ENCODE results near the gene TRAK1.
"Not testable (repeated sequence)": the region's sequence is repeated elsewhere in the genome, so short reads cannot be mapped to it uniquely, and the experiment has no call there.

The TRAK1 gene

DNA sequence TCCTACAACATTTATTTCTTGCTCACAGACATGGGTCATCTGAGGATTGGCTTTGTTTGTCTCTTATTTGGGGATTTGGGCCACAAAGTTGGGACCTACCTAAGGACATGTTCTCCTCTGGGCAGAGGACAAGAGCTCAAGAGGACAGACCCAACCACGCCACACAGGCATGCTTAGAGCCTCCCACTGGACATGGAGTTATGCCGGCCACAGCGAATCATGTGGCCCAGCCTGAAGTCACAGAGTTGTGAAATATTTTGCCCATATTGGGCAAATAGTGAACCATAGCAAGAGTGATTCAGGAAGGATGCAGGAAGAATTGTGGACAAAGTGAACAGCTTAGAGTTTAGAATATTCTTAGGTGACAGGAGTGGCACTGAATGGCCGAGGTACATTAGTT is 9.9 kb downstream of the TRAK1 start:
- Histone ChIP-seq H3K4me3 (ENCODE audit: low read length) (no peak overlapping the region), H3K9me2 (replicated peaks; ENCODE audit: insufficient read depth, low read length) (no peaks in the 10 kb centered on the region), H3K9ac (ENCODE audit: low read length) (no peak overlapping the region), H3K4me1 (ENCODE audit: low read length) (no peaks in the 10 kb centered on the region), H3F3A (ENCODE audit: insufficient read depth, low read length) (no peaks in the 10 kb centered on the region), H3K4me2 (ENCODE audit: low read depth, low read length) (no peak overlapping the region), H3K36me3 (replicated peaks; ENCODE audit: insufficient read depth, low read length) (no peaks in the 10 kb centered on the region), H2AFZ (ENCODE audit: low read length) (no peak overlapping the region), H4K20me1 (ENCODE audit: insufficient read depth, low read length) (no peaks in the 10 kb centered on the region), H3K9me3 (replicated peaks; ENCODE audit: insufficient read depth, low read length) (no peaks in the 10 kb centered on the region), H3K27ac (ENCODE audit: low read length) (no peak overlapping the region), H3K27me3 (replicated peaks; ENCODE audit: insufficient read depth, low read length) (no peaks in the 10 kb centered on the region), H3K79me2 (ENCODE audit: low read length) (peaks cover 25% of the 10 kb centered on the region)
- TF ChIP-seq EZH2phosphoT487 (IDR thresholded peaks at IDR 0.05; ENCODE audit: low read length) (no peak), EZH2 (optimal IDR thresholded peaks at IDR 0.05; ENCODE audit: low read depth, low read length) (no peak)
- TF ChIP-seq, protein P1, sequence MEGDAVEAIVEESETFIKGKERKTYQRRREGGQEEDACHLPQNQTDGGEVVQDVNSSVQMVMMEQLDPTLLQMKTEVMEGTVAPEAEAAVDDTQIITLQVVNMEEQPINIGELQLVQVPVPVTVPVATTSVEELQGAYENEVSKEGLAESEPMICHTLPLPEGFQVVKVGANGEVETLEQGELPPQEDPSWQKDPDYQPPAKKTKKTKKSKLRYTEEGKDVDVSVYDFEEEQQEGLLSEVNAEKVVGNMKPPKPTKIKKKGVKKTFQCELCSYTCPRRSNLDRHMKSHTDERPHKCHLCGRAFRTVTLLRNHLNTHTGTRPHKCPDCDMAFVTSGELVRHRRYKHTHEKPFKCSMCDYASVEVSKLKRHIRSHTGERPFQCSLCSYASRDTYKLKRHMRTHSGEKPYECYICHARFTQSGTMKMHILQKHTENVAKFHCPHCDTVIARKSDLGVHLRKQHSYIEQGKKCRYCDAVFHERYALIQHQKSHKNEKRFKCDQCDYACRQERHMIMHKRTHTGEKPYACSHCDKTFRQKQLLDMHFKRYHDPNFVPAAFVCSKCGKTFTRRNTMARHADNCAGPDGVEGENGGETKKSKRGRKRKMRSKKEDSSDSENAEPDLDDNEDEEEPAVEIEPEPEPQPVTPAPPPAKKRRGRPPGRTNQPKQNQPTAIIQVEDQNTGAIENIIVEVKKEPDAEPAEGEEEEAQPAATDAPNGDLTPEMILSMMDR (IDR thresholded peaks at IDR 0.05; ENCODE audit: low read length), result no peak
- no peak for DNase-seq

DNA sequence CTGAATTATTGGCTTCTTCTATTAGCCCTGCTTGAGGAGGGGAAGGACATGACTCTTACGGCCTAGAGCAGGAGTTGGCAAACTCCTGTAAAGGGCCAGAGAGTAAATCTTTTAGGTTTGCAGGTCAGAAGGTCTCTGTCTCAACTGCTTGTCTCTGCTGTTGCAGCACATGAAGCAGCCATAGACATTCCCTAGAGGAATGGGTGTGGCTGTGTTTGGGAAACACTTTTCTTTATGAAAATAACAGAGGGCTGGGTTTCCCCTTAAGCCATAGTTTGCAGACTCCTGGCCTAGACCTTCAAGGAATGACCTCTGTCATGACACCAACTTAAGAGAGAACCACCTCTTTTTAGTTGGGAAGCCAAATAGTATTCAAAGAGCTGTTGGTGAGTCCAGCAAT is 10.3 kb downstream of the TRAK1 start:
- no peaks in the 10 kb centered on the region for H3K27me3 ChIP-seq (replicated peaks; ENCODE audit: insufficient read depth, low read length)
- H3K4me3 ChIP-seq (ENCODE audit: low read length), result no peak overlapping the region
- peaks cover 24% of the 10 kb centered on the region for H3K79me2 ChIP-seq (ENCODE audit: low read length)
- H3K9me3 ChIP-seq (replicated peaks; ENCODE audit: insufficient read depth, low read length), result no peaks in the 10 kb centered on the region
- H3K4me2 ChIP-seq (ENCODE audit: low read depth, low read length), result no peak overlapping the region
- no peaks in the 10 kb centered on the region for H3K9me2 ChIP-seq (replicated peaks; ENCODE audit: insufficient read depth, low read length)
- no peaks in the 10 kb centered on the region for H3F3A ChIP-seq (ENCODE audit: insufficient read depth, low read length)
- no peak overlapping the region for H3K27ac ChIP-seq (ENCODE audit: low read length)
- TF ChIP-seq EZH2 (optimal IDR thresholded peaks at IDR 0.05; ENCODE audit: low read depth, low read length) (no peak), EZH2phosphoT487 (IDR thresholded peaks at IDR 0.05; ENCODE audit: low read length) (no peak)
- TF ChIP-seq, protein P1 (IDR thresholded peaks at IDR 0.05; ENCODE audit: low read length), result no peak
- no peak overlapping the region for H2AFZ ChIP-seq (ENCODE audit: low read length)
- no peak overlapping the region for H3K9ac ChIP-seq (ENCODE audit: low read length)
- DNase-seq, result no peak
- no peaks in the 10 kb centered on the region for H4K20me1 ChIP-seq (ENCODE audit: insufficient read depth, low read length)
- no peaks in the 10 kb centered on the region for H3K4me1 ChIP-seq (ENCODE audit: low read length)
- no peaks in the 10 kb centered on the region for H3K36me3 ChIP-seq (replicated peaks; ENCODE audit: insufficient read depth, low read length)

DNA sequence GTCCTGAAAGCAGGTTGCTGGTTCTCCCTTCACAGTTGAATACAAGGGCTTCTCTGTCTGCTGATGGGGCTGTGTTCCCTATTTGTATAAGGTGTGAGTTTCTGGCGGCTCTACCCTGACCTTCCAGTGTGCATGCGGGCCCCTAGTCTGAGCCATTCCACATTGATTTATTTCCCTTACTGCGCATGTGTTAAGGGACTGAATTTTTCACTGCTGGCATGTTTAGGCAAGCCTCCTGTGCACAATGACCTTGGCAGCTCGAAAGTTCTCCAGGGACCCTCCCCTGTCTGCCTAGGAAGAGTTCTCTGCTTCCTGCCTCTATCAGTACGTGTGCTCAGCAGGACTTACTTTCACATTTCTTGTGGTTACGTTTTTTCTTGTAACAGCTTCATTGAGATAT is 11.4 kb downstream of the TRAK1 start:
- TF ChIP-seq EZH2phosphoT487 (IDR thresholded peaks at IDR 0.05; ENCODE audit: low read length) (no peak), EZH2 (optimal IDR thresholded peaks at IDR 0.05; ENCODE audit: low read depth, low read length) (no peak)
- TF ChIP-seq, protein P1 (IDR thresholded peaks at IDR 0.05; ENCODE audit: low read length), result no peak
- Histone ChIP-seq H3K9me2 (replicated peaks; ENCODE audit: insufficient read depth, low read length) (no peaks in the 10 kb centered on the region), H3K27ac (ENCODE audit: low read length) (no peak overlapping the region), H3K4me1 (ENCODE audit: low read length) (no peaks in the 10 kb centered on the region), H3K9ac (ENCODE audit: low read length) (no peak overlapping the region), H3K79me2 (ENCODE audit: low read length) (peaks cover 22% of the 10 kb centered on the region), H3K4me3 (ENCODE audit: low read length) (no peak overlapping the region), H3K36me3 (replicated peaks; ENCODE audit: insufficient read depth, low read length) (no peaks in the 10 kb centered on the region), H3K9me3 (replicated peaks; ENCODE audit: insufficient read depth, low read length) (no peaks in the 10 kb centered on the region), H3F3A (ENCODE audit: insufficient read depth, low read length) (no peaks in the 10 kb centered on the region), H2AFZ (ENCODE audit: low read length) (no peak overlapping the region), H3K4me2 (ENCODE audit: low read depth, low read length) (no peak overlapping the region), H4K20me1 (ENCODE audit: insufficient read depth, low read length) (no peaks in the 10 kb centered on the region), H3K27me3 (replicated peaks; ENCODE audit: insufficient read depth, low read length) (no peaks in the 10 kb centered on the region)
- no peak for DNase-seq

DNA sequence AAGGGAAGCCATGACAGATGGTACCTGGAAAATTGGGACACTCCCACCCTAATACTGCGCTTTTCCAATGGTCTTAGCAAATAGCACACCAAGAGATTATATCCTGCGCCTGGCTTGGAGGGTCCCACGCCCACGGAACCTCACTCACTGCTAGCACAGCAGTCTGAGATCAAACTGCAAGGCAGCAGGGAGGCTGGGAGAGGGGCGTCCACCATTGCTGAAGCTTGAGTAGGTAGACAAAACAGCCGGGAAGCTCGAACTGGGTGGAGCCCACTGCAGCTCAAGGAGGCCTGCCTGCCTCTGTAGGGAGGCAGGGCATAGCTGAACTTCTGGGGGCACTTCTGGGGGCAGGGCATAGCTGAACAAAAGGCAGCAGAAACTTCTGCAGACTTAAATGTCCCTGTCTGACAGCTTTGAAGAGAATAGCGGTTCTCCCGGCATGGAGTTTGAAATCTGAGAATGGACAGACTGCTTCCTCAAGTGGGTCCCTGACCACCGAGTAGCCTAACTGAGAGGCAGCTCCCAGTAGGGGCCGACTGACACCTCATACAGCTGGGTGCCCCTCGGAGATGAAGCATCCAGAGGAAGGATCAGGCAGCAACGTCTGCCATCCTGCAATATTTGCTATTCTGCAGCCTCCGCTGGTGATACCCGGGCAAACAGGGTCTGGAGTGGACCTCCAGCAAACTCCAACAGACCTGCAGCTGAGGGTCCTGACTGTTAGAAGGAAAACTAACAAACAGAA is 12.9 kb downstream of the TRAK1 start:
- H3K27ac ChIP-seq (ENCODE audit: low read length); H3K27me3 ChIP-seq (replicated peaks; ENCODE audit: insufficient read depth, low read length); H3K4me2 ChIP-seq (ENCODE audit: low read depth, low read length); DNase-seq; H3K4me3 ChIP-seq (ENCODE audit: low read length); H3K9ac ChIP-seq (ENCODE audit: low read length); H3K4me1 ChIP-seq (ENCODE audit: low read length); H3K9me2 ChIP-seq (replicated peaks; ENCODE audit: insufficient read depth, low read length); H4K20me1 ChIP-seq (ENCODE audit: insufficient read depth, low read length); H3K9me3 ChIP-seq (replicated peaks; ENCODE audit: insufficient read depth, low read length); H3F3A ChIP-seq (ENCODE audit: insufficient read depth, low read length); H2AFZ ChIP-seq (ENCODE audit: low read length); H3K36me3 ChIP-seq (replicated peaks; ENCODE audit: insufficient read depth, low read length): not testable (repeated sequence)
- peaks cover 22% of the 10 kb centered on the region for H3K79me2 ChIP-seq (ENCODE audit: low read length)

DNA sequence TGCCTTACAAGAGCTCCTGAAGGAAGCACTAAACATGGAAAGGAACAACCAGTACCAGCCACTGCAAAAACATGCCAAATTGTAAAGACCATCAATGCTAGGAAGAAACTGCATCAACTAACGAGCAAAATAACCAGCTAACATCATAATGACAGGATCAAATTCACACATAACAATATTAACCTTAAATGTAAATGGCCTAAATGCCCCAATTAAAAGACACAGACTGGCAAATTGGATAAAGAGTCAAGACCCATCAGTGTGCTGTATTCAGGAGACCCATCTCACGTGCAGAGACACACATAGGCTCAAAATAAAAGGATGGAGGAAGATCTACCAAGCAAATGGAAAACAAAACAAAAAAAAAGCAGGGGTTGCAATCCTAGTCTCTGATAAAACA is 14.8 kb downstream of the TRAK1 start:
- H3K9me3 ChIP-seq (replicated peaks; ENCODE audit: insufficient read depth, low read length); H3K9ac ChIP-seq (ENCODE audit: low read length); H3K4me1 ChIP-seq (ENCODE audit: low read length); DNase-seq; H3K27ac ChIP-seq (ENCODE audit: low read length); H3F3A ChIP-seq (ENCODE audit: insufficient read depth, low read length); H3K4me2 ChIP-seq (ENCODE audit: low read depth, low read length); H4K20me1 ChIP-seq (ENCODE audit: insufficient read depth, low read length); H3K4me3 ChIP-seq (ENCODE audit: low read length); H3K27me3 ChIP-seq (replicated peaks; ENCODE audit: insufficient read depth, low read length); H2AFZ ChIP-seq (ENCODE audit: low read length); H3K36me3 ChIP-seq (replicated peaks; ENCODE audit: insufficient read depth, low read length); H3K9me2 ChIP-seq (replicated peaks; ENCODE audit: insufficient read depth, low read length): not testable (repeated sequence)
- peaks cover 13% of the 10 kb centered on the region for H3K79me2 ChIP-seq (ENCODE audit: low read length)

Measured in MM.1S (cell line).